ENCODE results near the gene OR6C70.
"Not testable (repeated sequence)": the region's sequence is repeated elsewhere in the genome, so short reads cannot be mapped to it uniquely, and the experiment has no call there.

OR6C70 gene

GRCh38 chr12:55470088-55470829 is at the start of gene OR6C70:
OR6C70 (minus strand) TSS chr12:55470138; CDS start chr12:55470138, 0 bp downstream.
- no peak for DNase-seq (ENCODE audit: low read depth in 1 of 2, low spot score in 1 of 2)

GRCh38 chr12:55516391-55516790 is 46.5 kb upstream of the OR6C70 start:
- DNase-seq (ENCODE audit: low read depth in 1 of 2, low spot score in 1 of 2) = no peak

- DNase-seq (ENCODE audit: low read depth in 1 of 2, low spot score in 1 of 2) = no peak
Measured at GRCh38 chr12:55515696-55516095, 45.8 kb upstream of the OR6C70 start.

- DNase-seq (ENCODE audit: low read depth in 1 of 2, low spot score in 1 of 2) = no peak
Measured at GRCh38 chr12:55501601-55502000, 31.7 kb upstream of the OR6C70 start.

- no peak for DNase-seq (ENCODE audit: low read depth in 1 of 2, low spot score in 1 of 2)
Measured at GRCh38 chr12:55499810-55500252, 29.9 kb upstream of the OR6C70 start.

GRCh38 chr12:55499231-55499630 is 29.3 kb upstream of the OR6C70 start:
- DNase-seq (ENCODE audit: low read depth in 1 of 2, low spot score in 1 of 2) = no peak

- DNase-seq (ENCODE audit: low read depth in 1 of 2, low spot score in 1 of 2) = no peak
Measured at GRCh38 chr12:55495490-55495889, 25.6 kb upstream of the OR6C70 start.

- DNase-seq (ENCODE audit: low read depth in 1 of 2, low spot score in 1 of 2) = no peak
Measured at GRCh38 chr12:55492078-55492477, 22.1 kb upstream of the OR6C70 start, which contains the start of gene OR6C68. OR6C68 (plus strand) TSS chr12:55492378; CDS start chr12:55492378, 0 bp downstream.

- not testable (repeated sequence) for DNase-seq (ENCODE audit: low read depth in 1 of 2, low spot score in 1 of 2)
Measured at GRCh38 chr12:55484284-55484683, 14.3 kb upstream of the OR6C70 start.

GRCh38 chr12:55479136-55479535 is 9.2 kb upstream of the OR6C70 start:
- DNase-seq (ENCODE audit: low read depth in 1 of 2, low spot score in 1 of 2) = not testable (repeated sequence)

- DNase-seq (ENCODE audit: low read depth in 1 of 2, low spot score in 1 of 2) = no peak
Measured at GRCh38 chr12:55472264-55472663, 2.3 kb upstream of the OR6C70 start.

GRCh38 chr12:55469291-55469690 is 647 bp downstream of the OR6C70 start:
- no peak for DNase-seq (ENCODE audit: low read depth in 1 of 2, low spot score in 1 of 2)

- DNase-seq (ENCODE audit: low read depth in 1 of 2, low spot score in 1 of 2) = no peak
Measured at GRCh38 chr12:55467836-55468235, 2.1 kb downstream of the OR6C70 start.

- not testable (repeated sequence) for DNase-seq (ENCODE audit: low read depth in 1 of 2, low spot score in 1 of 2)
Measured at GRCh38 chr12:55464926-55465325, 5.0 kb downstream of the OR6C70 start.

- no peak for DNase-seq (ENCODE audit: low read depth in 1 of 2, low spot score in 1 of 2)
Measured at GRCh38 chr12:55448825-55449224, 21.1 kb downstream of the OR6C70 start.

- no peak for DNase-seq (ENCODE audit: low read depth in 1 of 2, low spot score in 1 of 2)
Measured at GRCh38 chr12:55446326-55446725, 23.6 kb downstream of the OR6C70 start.

- DNase-seq (ENCODE audit: low read depth in 1 of 2, low spot score in 1 of 2) = no peak
Measured at GRCh38 chr12:55445357-55445756, 24.6 kb downstream of the OR6C70 start.

- DNase-seq (ENCODE audit: low read depth in 1 of 2, low spot score in 1 of 2) = no peak
Measured at GRCh38 chr12:55443776-55444175, 26.2 kb downstream of the OR6C70 start, which contains the start of gene OR6C2. OR6C2 (plus strand) TSS chr12:55444076; CDS start chr12:55452214, 8,138 bp downstream.

GRCh38 chr12:55441233-55441632 is 28.7 kb downstream of the OR6C70 start:
- DNase-seq (ENCODE audit: low read depth in 1 of 2, low spot score in 1 of 2) = not testable (repeated sequence)

- DNase-seq (ENCODE audit: low read depth in 1 of 2, low spot score in 1 of 2) = no peak
Measured at GRCh38 chr12:55428331-55429243, 41.4 kb downstream of the OR6C70 start.

GRCh38 chr12:55425954-55426353 is 44.0 kb downstream of the OR6C70 start, which contains the start of gene OR6C76:
OR6C76 (plus strand) TSS chr12:55426254; CDS start chr12:55426254, 0 bp downstream.
- no peak for DNase-seq (ENCODE audit: low read depth in 1 of 2, low spot score in 1 of 2)
